Natural killer cell (primary cell): ENCODE data around the gene SMC2. TPM values are rescaled to one million over a fixed set of nuclear protein-coding genes. Genes with fewer than 3 reads are reported as not detected.
A peak's percentile ranks its signal among the peaks of the same experiment; 100 is the strongest.

Experiments
- ATAC-seq, 3 donors: fragments of 150-1000 bp in 2 of 3; fragments of 200-7000 bp in 1 of 3; cut with Tn5 transposase; 1 replicate in 1 of 3; 2 replicates in 2 of 3; pipeline ENCODE4 v1.10.0; 2021; ENCODE audit warnings: mild to moderate bottlenecking in 2 of 3, moderate library complexity in 2 of 3
- DNase-seq, 2 donors: peaks; one replicate each; pipeline versions ENCODE4 v3.0.0 to v3.0.0-alpha.2; 2013 to 2021; ENCODE audit warnings: mixed read lengths in 1 of 2
- H3K27ac ChIP-seq: one replicate; pipeline ENCODE4 v1.5.1; 2013; ENCODE audit warnings: mild to moderate bottlenecking, low read length
- H3K27me3 ChIP-seq: one replicate; pipeline ENCODE4 v1.6.1; 2013; ENCODE audit warnings: low read length; ENCODE audit not compliant: control insufficient read depth, insufficient read depth
- H3K36me3 ChIP-seq: one replicate; pipeline ENCODE4 v1.6.1; 2013; ENCODE audit warnings: low read length; ENCODE audit not compliant: control insufficient read depth, insufficient read depth
- H3K4me1 ChIP-seq: one replicate; pipeline ENCODE4 v1.6.1; 2013; ENCODE audit warnings: low read length; ENCODE audit not compliant: control insufficient read depth, insufficient read depth
- H3K4me3 ChIP-seq: one replicate; pipeline ENCODE4 v1.5.1; 2013; ENCODE audit warnings: low read length
- H3K9me3 ChIP-seq: one replicate; pipeline ENCODE4 v1.6.1; 2013; ENCODE audit warnings: low read length; ENCODE audit not compliant: control insufficient read depth, insufficient read depth
- H3K27ac Mint-ChIP-seq, 2 donors: one replicate each; pipeline ENCODE4 v1.8.0; 2022; ENCODE audit warnings: mild to moderate bottlenecking in 2 of 2, mixed read lengths in 2 of 2, moderate library complexity in 1 of 2
- H3K27me3 Mint-ChIP-seq, 2 donors: one replicate each; pipeline ENCODE4 v1.8.0; 2022; ENCODE audit warnings: low read depth in 2 of 2, mixed read lengths in 2 of 2
- H3K36me3 Mint-ChIP-seq: one replicate; pipeline ENCODE4 v1.8.0; 2022; ENCODE audit warnings: mixed read lengths
- H3K4me1 Mint-ChIP-seq, 2 donors: one replicate each; pipeline ENCODE4 v1.8.0; 2022; ENCODE audit warnings: mixed read lengths in 2 of 2
- H3K4me3 Mint-ChIP-seq: one replicate; pipeline ENCODE4 v1.8.0; 2022; ENCODE audit warnings: mild to moderate bottlenecking, moderate library complexity, mixed read lengths
- H3K9me3 Mint-ChIP-seq, 2 donors: one replicate each; pipeline ENCODE4 v1.8.0; 2022; ENCODE audit warnings: mixed read lengths in 2 of 2
- CTCF ChIP-seq: fragments of 200-600 bp; IDR thresholded peaks from one replicate; pipeline ENCODE4 v1.8.0; 2022; ENCODE audit warnings: antibody characterized with exemption
- WGBS: methylation state at CpG from one replicate; pipeline ENCODE4 v1.1.7; 2013; ENCODE audit warnings: missing lambda C conversion rate; ENCODE audit not compliant: insufficient coverage; 5-methylcytosine and 5-hydroxymethylcytosine counted together
- intact Hi-C: fragments of 100-400 bp; cut with micrococcal nuclease; formaldehyde crosslinking; loops from one replicate; pipeline ENCODE4 v1.14.2; 2022
- total RNA-seq, 4 donors: library from RNA; stranded (reverse); fragments of 120-200 nt in 1 of 4; gene quantifications; one replicate each; pipeline versions ENCODE4 v1.2.3 to v1.2.4, GENCODE V29; 2013 to 2022

SMC2 gene
- total RNA-seq, 3 donors from 2014 or later (not counting 1 experiment from before 2014, with no cell fraction given) = 6.7 to 9.9 (median 9.5) TPM

- Mint-ChIP-seq H3K4me1 (no peaks in the 10 kb centered on the region), H3K9me3 (no peaks in the 10 kb centered on the region), H3K27me3 (peaks cover 12 to 24% of the 10 kb centered on the region in 2 donors), H3K36me3 (no peaks in the 10 kb centered on the region), H3K4me3 (no peak overlapping the region), H3K27ac (no peak overlapping the region)
- Histone ChIP-seq H3K4me1 (no peaks in the 10 kb centered on the region), H3K27me3 (peaks cover 2% of the 10 kb centered on the region), H3K9me3 (peaks cover 3% of the 10 kb centered on the region), H3K27ac (no peak overlapping the region), H3K36me3 (no peaks in the 10 kb centered on the region), H3K4me3 (no peak overlapping the region)
- no peak for ATAC-seq
- 57% methylated on average over 2 of the region's 2 CpGs for WGBS
- DNase-seq = peak in 1 of 2 donors; percentile 7
- no peak for TF ChIP-seq CTCF
- intact Hi-C loops = no loop called here
Measured at GRCh38 chr9:104075801-104076753, 18.0 kb upstream of the SMC2 start.

DNA sequence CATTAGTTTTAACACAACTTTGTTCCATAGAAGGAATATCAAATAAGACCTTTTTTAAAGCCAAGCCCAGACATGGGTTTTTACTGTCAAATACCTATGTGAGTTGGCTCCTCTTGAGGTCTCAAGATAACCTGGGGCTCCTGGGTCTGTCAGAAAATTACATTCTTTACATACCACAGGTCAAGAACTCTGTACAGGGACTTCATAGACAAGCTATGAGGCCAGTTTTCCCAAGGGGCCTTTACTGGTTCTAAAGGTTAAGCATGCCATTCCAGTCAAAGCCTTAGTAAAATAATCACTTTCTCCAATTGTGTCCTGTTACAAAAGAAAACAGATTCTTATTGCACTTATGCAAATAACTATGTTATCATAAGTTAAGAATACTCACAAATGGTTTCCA lies 15.5 kb upstream of the SMC2 start:
- no peaks in the 10 kb centered on the region for H3K4me1 ChIP-seq
- no peaks in the 10 kb centered on the region for H3K4me1 Mint-ChIP-seq
- H3K27ac ChIP-seq = no peak overlapping the region
- no peak for DNase-seq
- peaks cover 2% of the 10 kb centered on the region for H3K27me3 ChIP-seq
- no peak for TF ChIP-seq CTCF
- no peak overlapping the region for H3K4me3 Mint-ChIP-seq
- H3K36me3 Mint-ChIP-seq = no peaks in the 10 kb centered on the region
- no peak overlapping the region for H3K27ac Mint-ChIP-seq
- ATAC-seq = no peak
- H3K9me3 ChIP-seq = peaks cover 3% of the 10 kb centered on the region
- no peaks in the 10 kb centered on the region for H3K9me3 Mint-ChIP-seq
- H3K36me3 ChIP-seq = no peaks in the 10 kb centered on the region
- intact Hi-C loops = no loop called here
- no peak overlapping the region for H3K4me3 ChIP-seq
- peaks cover 12 to 24% of the 10 kb centered on the region in 2 donors for H3K27me3 Mint-ChIP-seq

DNA sequence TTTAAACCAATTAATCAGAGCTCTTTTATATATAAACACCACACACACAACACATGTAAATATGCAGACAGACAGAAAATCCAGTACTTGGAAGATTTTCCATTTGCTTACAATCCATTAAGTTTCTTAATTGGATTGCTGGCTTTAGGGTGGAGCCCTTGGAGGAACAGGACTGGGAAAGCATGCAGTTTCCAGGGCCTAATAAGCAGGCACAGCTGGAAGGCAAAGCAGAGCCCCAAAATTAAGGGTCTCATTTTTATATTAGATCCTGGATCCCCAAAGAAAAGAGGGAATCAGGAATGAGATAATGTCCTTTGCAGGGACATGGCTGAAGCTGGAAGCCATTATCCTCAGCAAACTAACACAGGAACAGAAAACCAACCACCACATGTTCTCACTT lies 13.1 kb upstream of the SMC2 start:
- Histone ChIP-seq H3K36me3 (no peaks in the 10 kb centered on the region), H3K9me3 (peaks cover 3% of the 10 kb centered on the region), H3K27ac (no peak overlapping the region), H3K27me3 (peaks cover 2% of the 10 kb centered on the region), H3K4me3 (no peak overlapping the region), H3K4me1 (no peaks in the 10 kb centered on the region)
- Mint-ChIP-seq H3K36me3 (no peaks in the 10 kb centered on the region), H3K9me3 (no peaks in the 10 kb centered on the region), H3K27ac (no peak overlapping the region), H3K4me3 (no peak overlapping the region), H3K4me1 (no peaks in the 10 kb centered on the region), H3K27me3 (peaks cover 6 to 13% of the 10 kb centered on the region in 2 donors)
- intact Hi-C loops = no loop called here
- ATAC-seq = no peak
- no peak for DNase-seq
- no peak for TF ChIP-seq CTCF

- no peak overlapping the region for H3K27ac ChIP-seq
- H3K27me3 ChIP-seq = peaks cover 1% of the 10 kb centered on the region
- H3K9me3 ChIP-seq = peaks cover 3% of the 10 kb centered on the region
- TF ChIP-seq CTCF = no peak
- no peak for DNase-seq
- no peak overlapping the region for H3K27ac Mint-ChIP-seq
- H3K4me1 Mint-ChIP-seq = no peaks in the 10 kb centered on the region
- H3K4me3 Mint-ChIP-seq = no peak overlapping the region
- 100% methylated on average over 1 of the region's 1 CpG for WGBS
- ATAC-seq = no peak
- no peaks in the 10 kb centered on the region for H3K4me1 ChIP-seq
- no peaks in the 10 kb centered on the region for H3K9me3 Mint-ChIP-seq
- no peak overlapping the region for H3K4me3 ChIP-seq
- H3K27me3 Mint-ChIP-seq = peaks cover 8 to 14% of the 10 kb centered on the region in 2 donors
- intact Hi-C loops = no loop called here
- no peaks in the 10 kb centered on the region for H3K36me3 Mint-ChIP-seq
- H3K36me3 ChIP-seq = no peaks in the 10 kb centered on the region
Measured at GRCh38 chr9:104082168-104082567, 11.9 kb upstream of the SMC2 start.
